Islet of Langerhans (tissue), 1 donor: Measurements from ENCODE around the gene NOTO.

Source experiments
- FAIRE-seq: peaks from one replicate; lab custom pipeline; 2011; peaks lifted over from hg19 to GRCh38; lab: Jason Lieb, UNC

The NOTO gene

DNA sequence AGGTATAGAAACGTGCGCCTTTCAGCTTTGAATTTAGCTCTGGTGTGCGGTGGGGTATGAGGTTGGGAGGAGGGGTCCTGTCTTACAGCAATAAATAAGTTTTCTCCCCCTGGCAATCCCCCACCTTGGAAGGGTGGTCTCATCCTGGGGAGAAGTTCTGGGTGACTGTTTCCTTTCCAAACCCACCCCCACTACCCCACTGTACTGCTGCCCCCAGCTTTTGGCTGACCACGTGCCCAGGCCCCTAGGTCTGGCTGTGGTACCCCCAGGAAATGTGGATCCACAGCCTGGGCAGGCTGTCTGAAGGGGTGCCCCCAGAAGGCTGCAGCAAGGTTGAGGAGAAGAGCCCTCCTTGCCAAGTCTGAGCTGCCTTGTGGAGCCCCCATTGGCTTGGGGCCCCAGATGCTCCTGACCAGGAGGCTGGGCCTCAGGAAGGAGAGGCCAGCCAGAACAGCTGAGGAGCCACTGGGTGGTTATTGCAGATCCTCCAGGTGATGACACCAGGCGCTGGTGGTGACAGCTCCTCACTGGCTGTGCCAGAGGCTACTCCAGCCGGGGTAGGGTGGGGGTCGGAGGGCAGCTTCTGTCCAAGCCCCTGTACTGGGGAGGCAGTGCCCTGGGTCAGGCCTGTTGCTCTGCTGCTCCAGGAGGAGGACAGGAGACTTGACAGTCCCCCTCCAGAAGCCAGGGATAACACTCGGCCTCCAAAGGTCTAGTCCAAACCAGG, 56.0 kb downstream of the NOTO start:
- no peak for FAIRE-seq

DNA sequence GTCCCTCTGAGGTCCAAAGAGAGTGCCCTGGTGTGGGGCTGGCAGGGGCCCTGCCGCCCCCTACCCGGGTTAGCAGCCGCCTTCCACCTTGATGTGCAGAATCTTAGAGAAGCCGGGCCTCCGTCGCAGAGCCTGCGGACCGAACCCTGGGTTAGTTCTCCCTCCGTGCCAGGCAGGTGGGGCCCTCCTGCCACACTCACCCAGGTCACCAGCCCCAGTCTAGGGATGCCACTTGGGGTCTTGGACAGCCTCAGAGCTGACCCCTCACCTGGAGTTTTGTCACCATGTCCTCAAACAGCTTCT, 56.5 kb downstream of the NOTO start:
- FAIRE-seq = no peak

DNA sequence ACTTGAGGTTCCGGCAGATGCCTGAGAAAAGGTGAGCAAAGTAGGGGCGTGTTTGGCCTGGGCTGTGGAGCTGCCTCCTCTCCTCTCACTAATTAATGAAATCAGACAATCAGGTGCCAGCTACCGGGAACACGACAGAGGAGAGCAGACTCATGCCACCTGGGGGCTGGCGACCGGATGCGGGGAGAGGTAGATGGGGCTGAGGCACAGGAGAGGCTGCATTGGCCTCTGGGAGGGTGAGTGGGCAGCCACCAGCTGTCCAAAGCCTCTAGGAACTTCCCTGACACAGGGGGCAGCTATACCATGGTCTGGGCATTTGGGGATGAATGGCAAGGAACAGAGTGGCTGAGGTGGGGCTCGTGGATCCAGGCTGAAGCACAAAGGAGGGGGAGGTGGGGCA, 56.9 kb downstream of the NOTO start:
- no peak for FAIRE-seq

DNA sequence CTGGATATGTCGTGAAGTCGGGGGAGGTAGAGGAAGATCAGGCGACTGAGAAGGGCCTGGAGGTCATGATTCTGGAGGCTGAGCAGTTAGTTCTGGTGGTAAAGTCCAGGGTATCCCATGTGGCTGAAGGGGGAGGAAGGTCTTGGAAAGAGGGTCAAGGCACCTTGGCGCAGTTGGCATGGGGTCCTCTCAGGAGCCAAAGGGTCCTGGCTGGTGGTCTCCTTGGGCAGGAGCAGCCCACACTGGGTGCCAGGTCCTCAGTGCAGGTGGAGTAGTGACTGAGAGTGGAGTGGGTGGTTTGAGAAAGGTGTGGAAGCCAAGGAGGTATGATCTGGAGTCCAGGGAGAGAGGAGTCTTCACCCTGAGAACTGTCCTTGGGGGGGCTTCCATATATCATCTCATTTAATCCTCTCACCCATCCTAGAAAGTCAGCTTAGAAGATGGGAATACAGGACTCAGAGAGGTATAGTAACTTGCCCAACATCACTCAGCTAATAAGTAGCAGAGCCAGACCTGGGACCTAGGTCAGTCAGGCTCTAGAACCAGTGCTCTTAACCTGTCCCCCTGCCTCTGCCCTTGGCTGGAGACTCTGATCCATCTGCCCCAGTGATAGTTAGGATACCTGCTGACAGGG, 57.4 kb downstream of the NOTO start:
- no peak for FAIRE-seq

DNA sequence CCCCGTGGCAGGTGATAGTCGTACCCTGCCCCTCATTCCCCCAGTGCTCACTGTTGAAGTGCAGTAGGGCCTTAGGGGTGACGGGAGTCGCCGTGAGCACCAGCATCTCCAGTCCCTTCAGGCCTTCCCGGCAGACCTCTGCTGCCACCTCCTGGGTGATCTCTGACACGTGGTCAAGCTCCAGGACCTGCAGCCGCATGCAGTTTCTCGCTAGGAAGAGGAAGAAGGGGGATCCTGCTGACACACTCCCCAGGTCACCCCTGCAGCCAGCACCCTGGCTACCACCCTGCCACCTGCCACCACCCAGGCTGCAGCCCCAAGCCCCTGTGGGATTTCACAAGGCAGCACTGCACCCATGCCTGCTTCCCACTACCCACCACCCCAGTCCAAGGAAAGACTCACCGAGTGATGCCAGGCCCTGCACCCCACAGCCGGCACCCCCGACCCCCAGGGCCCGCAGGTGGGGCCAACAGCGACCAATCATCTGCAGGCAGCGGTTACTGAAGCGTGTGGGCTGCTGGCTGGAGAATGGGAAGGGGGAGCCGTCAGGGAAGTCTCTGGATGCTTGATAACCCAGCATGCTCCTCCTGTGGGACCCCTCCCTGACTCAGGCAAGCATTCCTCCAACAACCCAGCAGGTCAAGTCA, 58.1 kb downstream of the NOTO start:
- FAIRE-seq = no peak
